ENCODE data around the gene DGKI.

Gene DGKI

DNA sequence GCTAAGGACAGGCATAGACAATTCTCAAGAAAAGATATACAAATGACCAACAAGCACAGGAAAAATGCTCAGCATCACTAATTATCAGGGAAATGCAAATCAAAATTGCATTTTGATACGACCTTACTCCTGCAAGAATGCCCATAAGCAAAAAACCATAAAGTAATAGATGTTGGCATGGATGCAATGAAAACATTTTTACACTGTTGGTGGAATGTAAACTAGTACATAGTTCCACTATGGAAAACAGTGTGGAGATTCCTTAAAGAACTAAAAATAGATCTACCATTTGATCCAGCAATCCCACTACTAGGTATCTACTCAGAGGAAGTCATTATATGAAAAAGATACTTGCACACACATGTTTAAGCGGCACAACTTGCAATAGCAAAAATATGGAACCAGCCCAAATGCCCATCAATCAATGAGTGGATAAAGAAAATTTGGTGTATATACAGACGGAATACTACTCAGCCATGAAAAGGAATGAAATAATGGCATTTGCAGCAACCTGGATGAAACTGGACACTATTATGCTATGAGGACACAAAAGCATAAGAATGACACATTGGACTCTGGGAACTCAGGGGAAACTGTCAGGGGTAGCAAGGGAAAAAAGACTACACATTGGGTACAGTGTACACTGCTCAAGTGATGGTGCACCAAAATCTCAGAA lies 59.3 kb downstream of the DGKI start:
- DNase-seq = no peak

DNA sequence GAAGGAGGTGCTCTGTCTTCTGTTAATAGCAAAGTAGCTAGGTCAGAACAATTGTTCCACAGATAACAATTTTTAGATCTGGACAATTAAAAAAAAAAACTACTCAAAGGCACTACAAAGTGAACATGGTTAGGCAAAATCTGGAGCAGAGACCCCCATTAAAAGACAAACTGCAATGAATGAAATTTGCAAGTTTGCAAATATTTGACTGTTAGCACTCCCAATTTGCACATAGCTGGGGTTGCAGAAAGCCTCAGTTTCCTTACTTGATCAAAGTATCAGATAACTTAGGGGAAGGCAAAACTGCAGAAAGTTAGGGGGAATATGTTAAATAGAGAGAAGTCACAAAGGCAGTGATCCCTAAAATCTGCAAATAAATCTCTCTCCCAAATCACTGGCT lies 68.3 kb downstream of the DGKI start:
- no peak for DNase-seq

DNA sequence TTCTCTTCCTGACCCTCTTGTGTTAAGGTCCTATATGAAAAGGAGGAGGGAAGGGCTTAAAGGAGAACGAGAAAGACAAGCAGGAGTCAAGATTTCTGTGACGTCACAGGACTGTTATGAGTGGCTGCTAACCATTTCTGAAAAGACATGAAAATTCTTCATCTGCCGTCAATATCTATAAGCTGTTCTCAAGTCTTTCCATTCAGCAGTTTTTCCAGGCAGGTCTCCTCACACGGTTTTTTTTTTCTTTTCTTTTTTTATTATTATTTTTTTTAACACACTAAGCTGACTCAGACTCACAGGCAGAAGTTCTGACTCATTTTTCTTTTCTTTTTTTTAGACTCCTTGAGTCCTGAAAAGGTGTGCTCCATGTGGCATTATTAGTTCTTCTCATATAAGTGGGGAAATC lies 72.0 kb downstream of the DGKI start:
- DNase-seq = no peak

DNA sequence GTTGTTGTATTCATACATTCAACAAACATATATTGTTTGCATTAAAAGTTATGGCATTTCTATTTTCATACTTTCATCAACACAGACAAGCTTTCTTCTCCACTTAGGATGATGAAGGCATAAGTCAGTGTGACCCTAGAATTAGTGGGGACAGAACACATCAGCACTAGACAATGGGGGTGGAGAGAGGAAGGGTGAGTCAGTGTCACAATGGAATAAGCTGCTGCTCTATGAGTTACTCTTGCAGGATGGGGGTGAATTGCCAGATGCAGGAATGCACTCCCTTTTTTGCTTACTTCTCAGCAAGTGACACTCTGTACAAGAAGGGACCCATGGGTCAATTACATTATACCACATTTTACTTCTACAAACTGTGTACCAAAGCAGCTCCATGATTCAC lies 74.0 kb downstream of the DGKI start:
- DNase-seq = peak in 2 of 14 donors; percentile 25 to 40

DNA sequence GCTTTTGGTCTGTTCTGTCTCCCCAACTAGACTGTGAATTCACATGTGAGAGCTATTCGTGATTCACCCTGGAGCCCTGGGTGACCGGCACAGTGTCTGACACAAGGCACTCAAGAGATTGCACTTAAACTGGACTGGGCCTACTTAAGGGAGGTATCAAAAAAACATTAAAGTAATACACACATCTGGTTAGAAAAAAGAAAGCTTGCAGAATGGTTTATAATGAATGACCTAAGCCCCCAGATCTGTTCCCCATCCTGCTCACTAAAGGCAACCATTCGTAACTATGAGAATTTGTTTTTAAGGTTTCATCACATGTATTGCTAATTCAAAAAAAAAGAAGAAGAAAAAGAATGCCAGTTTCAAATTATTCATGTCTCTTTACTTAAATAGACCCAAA lies 74.5 kb downstream of the DGKI start:
- DNase-seq = no peak

DNA sequence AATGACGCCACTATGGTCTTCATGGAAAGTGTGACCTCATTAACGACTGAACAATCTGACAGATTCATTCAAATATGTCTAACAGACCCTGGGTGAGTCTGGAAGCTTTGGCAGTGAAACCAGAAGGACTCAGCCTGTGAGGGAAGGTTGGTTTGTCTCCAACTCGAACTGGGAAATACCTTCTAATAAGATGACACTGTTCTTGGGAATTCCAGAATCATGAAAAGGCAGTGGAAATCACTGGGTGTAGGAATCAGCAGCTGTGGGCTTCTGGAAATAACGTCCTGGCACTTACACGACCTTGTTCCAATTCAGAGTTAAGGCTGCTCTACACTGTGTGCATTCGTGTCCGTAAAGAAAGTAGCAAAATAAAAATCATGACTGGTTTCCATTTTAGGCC lies 75.1 kb downstream of the DGKI start:
- DNase-seq = no peak

DNA sequence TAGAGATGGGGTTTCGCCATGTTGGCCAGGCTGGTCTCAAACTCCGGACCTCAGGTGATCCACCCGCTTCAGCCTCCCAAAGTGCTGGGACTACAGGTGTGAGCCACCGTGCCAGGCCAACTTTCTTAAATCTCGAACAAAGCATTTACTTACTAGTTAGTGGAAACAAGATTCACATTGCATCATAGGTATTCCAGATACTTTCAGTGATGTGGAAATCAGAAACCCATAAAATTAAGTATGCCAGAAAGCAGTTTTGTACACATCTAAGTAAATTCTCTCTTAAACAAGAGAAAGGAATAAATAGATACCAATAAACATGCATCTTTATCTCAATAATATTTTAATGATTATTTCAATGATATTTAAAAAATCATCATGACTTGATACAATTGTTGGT lies 75.5 kb downstream of the DGKI start:
- no peak for DNase-seq

DNA sequence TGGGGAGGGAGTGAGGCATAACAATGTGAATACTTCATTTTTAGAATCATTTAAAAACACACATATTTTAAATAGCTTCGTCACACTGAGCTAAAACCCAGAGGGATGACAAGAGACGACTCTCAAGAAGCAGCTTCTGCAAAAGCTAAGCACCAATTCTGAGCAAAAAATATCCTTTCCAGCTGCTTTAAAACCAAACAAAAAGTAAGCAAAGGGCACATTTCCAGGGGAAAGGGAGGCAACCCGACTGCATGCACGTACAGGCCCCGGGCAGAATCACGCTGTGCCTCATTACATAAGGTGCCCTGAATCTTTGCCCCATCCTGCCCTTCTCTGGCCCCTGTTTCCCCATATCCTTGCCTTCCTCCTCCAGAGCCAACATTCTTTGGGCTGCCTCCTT lies 78.4 kb downstream of the DGKI start:
- no peak for DNase-seq

DNA sequence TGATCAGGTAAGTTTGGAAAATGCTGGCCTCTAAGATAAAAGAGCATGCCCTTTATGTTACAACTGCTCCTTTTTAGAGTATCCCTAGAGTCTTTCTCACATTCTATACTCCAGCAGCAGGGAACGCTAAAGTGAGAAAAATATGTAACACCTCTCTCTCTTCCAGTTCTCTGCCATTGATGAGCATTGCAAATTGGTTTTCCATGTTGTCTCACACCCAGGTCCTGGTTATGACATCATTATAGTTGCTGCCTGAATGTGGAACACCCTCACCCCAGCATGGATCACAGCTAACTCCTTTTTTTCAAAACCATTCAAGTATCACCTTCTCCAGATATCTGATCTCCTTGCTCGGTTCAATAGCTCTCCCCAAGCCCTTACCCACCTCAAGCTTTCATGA lies 84.4 kb downstream of the DGKI start:
- no peak for DNase-seq

DNA sequence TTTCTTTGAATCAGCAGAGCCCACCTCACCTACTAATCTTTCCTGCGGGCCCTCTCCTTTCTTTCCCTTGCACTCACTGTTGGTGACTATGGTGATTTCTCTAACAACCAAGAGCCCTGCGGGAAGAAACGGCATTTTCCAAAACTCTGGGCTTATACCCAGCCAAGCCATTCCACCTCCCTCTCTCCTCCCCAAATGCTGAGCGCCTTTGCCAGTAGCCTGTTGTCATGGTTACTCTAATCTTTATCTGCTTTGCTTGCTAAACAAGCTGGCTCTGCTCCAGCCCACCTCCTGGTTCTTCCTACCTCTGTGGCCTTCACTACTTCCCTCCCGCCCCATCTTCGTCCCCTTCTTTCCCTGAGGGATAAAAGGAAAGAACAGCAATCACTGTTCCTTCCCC lies 86.7 kb downstream of the DGKI start:
- DNase-seq = peak in 3 of 14 donors; percentile 22 to 58 (median 32)

DNA sequence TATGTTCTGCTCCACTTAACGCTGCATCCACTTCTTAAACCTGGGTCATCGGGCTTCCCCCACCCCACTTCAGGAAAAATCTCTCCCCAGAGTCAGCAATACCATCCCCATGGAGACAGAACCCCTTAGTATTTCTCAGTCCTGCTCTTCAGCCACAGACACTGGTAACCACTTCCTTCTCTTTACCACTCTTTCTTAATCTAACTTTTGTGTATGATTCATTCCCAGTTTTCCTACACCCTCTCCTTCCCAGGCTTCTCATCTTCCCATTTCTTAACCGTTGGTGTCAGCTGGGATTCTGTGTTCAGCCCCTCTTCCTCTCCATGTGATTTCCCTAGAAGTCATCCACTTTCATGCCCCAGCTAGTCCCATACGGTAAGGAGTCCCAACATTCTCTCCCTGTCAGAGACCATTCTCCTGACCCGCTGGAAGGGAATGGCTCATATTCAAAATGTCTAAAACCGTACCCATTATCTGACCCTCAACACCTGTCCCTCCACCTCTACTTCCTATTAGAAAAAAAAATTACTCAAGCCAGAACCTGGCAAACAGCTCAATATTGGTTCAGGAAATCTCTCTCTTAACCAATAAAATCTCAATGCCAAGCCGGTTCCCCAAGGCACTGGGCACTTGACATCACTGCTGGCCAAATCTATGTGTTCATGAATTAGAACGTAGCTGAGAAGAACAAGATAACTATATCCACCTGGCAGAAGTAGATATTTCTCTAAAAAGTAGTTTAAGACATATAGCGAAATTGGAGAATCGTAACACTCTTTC lies 89.4 kb downstream of the DGKI start:
- no peak for DNase-seq

DNA sequence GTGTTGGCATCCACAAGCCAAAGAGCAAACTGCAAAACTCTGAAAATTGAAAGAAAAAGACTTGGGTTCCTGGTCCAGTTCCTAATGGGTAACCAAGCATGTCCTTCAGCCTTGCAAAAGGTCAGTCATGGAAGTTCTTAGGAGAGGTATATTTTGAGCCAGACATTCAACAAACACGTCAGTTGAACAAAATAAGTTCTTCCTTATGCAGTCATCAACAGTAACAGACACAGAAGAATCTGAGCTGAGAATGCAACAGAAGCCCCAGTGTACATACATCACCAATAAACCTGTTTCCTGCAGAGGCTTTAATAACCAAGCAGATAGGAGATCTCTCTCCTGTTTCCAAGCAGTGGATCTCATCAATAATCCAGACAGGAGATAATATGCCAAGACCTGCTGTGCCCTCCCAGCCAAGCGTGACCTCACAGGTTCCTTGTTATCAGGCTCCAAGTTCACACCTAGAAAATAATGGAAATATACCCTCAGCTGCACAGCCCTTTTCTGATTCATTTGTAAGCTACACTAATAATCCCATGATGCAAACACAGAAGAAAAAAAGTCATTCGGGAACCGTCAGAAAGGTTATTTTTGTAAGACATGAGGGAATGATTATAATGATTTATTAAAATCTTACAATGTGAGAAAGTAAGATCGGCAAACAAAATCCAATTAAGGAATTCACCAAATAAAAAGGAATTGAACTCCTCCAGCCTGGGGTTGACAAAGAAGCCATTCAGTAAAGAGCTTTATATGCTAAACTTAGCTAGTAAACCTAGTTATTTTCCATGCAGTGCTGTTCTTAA lies 90.7 kb downstream of the DGKI start:
- DNase-seq = no peak

DNA sequence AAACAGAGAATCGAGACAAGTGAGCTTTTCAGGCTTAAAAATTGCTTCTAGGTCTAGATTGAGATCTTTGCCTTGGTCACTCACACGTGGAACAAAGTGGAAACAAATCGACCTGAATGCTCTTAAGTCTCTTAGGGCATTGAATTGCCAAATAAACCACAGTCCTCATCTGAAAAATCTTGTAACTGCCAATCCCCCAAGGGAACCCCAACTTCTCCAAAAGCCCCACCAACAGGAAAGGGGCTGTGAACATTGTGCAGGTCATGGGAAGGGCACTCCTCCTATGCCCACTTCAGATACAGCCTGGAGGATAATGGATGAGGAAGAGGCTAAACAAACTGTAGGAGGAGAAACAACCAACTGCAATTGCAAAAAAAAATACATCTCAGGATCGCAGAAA lies 91.3 kb downstream of the DGKI start:
- no peak for DNase-seq

DNA sequence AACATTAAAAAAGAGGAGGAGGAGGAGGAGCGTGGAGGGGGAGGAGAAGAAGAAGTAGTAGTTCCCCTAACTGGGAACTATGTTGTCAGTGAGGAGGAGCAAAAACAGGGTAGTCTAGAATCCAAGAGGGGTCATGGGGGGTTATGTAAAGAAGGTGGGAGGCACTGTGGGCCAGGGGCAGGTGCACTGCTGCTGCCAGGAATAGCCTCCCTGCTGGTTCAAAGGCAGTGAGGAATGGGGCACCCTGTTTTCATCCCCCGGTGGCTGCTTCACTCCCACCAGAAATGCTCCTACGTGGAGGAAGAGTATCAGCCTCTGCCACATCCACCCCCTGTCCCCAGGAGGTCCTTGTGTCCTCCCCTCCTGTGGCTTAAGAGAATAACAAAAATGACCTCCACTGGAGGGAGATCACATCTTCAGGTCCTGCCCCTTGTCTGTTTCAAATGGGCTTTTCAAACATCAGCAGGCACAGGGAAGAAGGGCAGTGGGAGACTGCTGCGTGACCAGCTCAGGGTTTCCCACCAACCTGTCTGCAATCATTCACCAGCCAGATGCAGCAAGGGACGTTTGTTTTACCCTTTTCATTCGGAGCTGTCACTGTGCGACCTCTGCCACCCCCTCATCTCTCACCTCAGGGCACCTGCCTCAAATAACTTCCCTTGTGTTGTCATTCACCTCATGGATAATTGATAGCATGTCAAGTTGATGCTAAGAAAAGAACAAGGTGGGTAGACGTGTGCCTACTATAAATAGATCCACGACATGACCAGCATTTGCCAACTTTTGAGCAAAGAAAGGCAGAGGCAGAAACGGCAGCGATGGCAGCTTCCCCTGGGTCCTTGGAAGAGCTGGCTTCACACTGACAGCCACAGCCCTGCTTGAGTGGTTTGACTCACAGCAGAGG lies 92.6 kb downstream of the DGKI start:
- DNase-seq = peak in 1 of 14 donors; percentile 18

DNA sequence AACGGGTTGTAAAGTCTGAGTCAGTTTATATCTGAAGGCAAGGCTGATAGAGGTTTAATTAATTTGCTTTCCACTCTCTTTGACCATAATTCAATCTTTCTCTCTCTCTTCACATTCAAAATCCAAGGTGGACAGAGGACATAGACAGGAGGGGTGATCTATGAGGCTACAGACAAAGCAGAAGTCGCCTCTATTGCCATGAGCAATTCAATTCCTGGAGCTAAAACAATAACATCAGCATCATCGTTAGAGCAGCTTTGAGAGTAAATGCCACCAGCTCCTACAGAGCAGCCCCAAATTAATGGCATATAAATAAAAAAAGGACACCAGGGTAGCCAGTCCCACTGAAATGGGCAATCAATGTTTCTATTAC lies 93.2 kb downstream of the DGKI start:
- no peak for DNase-seq

DNA sequence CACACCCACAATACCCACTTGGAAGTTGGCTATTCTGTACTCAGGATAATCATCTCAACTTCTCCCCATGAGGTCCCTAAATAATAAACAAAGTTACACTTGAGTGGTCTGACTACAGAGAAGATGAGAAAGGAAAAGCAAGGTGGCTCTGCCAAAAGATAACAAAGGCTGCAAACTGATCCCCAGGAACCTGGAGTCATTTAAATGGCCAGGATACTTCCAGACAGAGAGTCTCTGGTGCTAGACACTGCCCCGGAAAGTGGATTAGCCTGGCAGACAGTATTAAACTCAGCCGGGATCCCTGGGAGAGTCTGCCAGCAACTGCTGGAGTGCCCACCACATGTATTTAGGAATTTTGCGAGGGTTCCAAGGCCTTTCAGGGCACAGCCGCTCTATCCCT lies 93.7 kb downstream of the DGKI start:
- no peak for DNase-seq

DNA sequence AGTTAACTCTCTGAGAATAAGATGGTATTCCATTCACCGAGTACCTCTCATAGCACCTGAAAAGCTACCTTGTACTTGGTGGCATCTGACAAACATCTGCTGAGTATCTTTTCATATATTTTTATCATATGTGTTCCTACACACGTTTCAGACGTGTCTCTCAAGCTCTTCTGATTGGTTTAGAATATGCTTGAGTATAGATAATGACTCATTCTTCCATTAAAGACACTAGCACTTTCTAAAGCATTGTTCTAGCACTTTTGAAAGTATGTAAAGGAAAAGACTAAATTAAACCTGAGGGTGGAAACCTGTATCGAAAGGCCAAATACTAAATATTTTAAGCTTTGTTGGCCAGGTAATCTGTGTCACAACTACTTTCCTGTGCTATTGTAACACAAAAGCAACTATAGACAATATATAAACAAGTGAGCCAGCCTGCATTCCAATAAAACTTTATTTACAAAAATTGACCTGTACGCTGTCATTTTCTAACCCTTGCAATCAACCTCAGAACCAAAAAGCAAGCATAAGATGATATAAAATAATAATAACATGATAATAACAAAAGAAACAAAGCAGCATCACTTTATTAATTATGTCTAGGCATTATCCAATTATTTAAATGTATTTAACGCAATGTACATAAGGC lies 95.3 kb downstream of the DGKI start:
- DNase-seq = no peak

DNA sequence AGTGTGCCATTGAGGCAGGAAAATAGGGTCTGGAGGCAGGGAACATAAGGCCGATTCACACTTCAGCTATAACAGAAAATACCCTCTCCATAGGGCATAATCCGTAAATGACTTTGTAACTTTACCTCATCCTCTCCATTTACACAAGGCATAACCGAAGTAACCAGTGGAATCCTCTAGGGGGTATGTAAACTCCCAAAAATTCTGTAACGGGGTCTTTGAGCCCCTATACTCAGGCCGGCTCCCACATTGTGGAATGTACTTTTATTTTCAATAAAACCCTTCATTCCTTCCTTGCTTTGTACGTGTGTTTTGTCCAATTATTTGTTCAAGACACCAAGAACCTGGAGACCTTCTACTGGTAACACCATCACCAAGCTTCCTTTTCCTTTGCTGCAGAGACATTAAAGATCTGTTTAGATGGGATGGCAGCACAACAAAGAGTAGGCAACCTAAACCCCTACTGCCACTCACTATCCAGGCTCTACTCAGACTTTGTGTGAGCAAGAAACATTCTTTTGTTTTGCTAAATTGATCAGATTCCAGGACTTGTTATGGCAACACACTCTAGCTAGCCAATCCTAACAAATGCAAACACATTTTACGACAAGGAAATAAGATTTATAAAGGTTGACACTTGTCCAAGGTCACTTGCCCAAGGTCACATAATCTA lies 99.3 kb downstream of the DGKI start:
- DNase-seq = no peak

DNA sequence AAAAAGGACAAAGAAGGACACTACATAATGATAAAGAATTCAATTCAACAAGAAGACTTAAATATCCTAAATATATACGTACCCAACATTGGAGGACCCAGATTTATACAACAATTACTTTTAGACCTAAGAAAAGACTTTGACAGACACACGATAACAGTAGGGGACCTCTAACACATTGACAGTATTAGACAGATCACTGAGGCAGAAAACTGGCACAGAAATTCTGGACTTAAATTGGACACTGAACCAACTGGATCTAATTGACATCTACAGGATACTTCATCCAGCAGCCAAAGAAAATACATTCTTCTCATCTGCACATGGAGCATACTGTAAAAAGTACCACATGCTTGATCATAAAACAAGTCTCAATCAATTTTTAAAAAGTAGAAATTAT lies 103.8 kb downstream of the DGKI start:
- peak in 1 of 14 donors; percentile 18 for DNase-seq

DNA sequence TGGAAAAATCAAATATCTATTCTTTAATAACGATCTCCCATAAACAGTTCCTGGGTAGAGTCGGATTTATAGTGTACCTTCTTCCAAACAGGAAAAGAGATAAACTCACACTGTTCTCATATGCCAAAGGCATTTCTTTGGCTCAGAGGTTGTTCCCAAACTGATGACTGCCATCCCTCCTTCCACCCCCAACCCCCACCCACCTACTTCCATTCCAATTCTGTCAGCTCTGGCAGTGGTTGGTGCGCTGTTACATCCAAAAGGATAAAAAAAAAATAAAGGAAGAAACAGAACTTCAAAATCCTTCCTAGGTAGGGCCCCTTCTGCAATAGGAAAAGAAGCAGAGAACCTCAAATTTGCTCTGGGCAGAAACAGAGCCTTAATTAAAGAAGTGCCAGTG lies 104.7 kb downstream of the DGKI start:
- no peak for DNase-seq

DNA sequence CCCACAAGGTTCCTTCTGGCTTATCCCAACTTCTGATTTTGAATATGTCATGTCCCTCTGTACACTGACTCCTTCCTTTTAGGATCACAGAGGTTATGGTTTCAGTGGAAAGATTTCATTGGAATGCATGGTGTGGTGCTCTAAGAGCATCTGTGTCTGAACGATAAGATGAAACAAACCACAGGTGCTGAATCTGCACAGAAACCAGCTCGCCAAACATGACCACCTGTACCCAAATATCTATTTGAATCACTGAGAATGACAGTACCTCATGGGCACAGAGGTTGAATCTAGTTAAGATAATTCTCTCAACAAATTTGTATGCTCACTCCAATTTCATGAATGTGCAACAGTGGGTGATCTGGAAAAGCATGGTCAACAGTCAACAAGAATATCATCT lies 105.3 kb downstream of the DGKI start:
- DNase-seq = no peak
